Sigmoid colon (tissue), 7 donors: ENCODE data around the gene ADAMTS3. TPM values are rescaled to one million over a fixed set of nuclear protein-coding genes. Genes with fewer than 3 reads are reported as not detected.

ENCODE experiments used
- DNase-seq: peaks from one replicate; pipeline ENCODE4 v3.0.0-alpha.2; 2019
- H3K27ac ChIP-seq, 4 donors: fragments of 200-600 bp; sonication (generic); one replicate each; pipeline ENCODE4 v1.5.1; 2016 to 2019; ENCODE audit warnings: mild to moderate bottlenecking in 1 of 4
- H3K27me3 ChIP-seq, 3 donors: fragments of 200-600 bp; sonication (generic); one replicate each; pipeline ENCODE4 v1.5.1; 2019; ENCODE audit warnings: mild to moderate bottlenecking in 1 of 3
- H3K36me3 ChIP-seq, 4 donors: fragments of 200-600 bp; sonication (generic); one replicate each; pipeline ENCODE4 v1.5.1; 2016 to 2019
- H3K4me1 ChIP-seq, 4 donors: fragments of 200-600 bp; sonication (generic); one replicate each; pipeline ENCODE4 v1.5.1; 2017 to 2019
- H3K4me3 ChIP-seq, 4 donors: fragments of 200-600 bp; sonication (generic); one replicate each; pipeline ENCODE4 v1.5.1; 2017 to 2019; ENCODE audit warnings: mild to moderate bottlenecking in 2 of 4, moderate library complexity in 1 of 4
- H3K9me3 ChIP-seq, 4 donors: fragments of 200-600 bp in 3 of 4; sonication (generic) in 3 of 4; one replicate each; pipeline versions ENCODE4 v1.5.1 to v1.6.1; 2013 to 2019
- CTCF ChIP-seq, 4 experiments: fragments of 450-650 bp in 3 of 4; fragments of 200-600 bp in 1 of 4; IDR thresholded peaks; one replicate each; pipeline ENCODE4 v1.5.1; 2016 to 2019; ENCODE audit warnings: antibody characterized with exemption in 4 of 4, mild to moderate bottlenecking in 3 of 4, moderate library complexity in 2 of 4
- EP300 ChIP-seq, 4 donors: sonication (generic); formaldehyde crosslinking; IDR thresholded peaks; one replicate each; pipeline ENCODE4 v1.6.1; 2017; ENCODE audit warnings: antibody characterized with exemption in 4 of 4
- POLR2A ChIP-seq, 2 donors: fragments of 450-650 bp; IDR thresholded peaks; one replicate each; pipeline ENCODE4 v1.6.1; 2016; ENCODE audit warnings: antibody characterized with exemption in 2 of 2, mild to moderate bottlenecking in 2 of 2, moderate library complexity in 2 of 2
- POLR2AphosphoS5 ChIP-seq, 4 donors: sonication (generic); formaldehyde crosslinking; IDR thresholded peaks; one replicate each; pipeline ENCODE4 v1.6.1; 2017; ENCODE audit warnings: antibody characterized with exemption in 4 of 4
- WGBS, 2 donors: extraction: QIAGEN DNeasy Blood & Tissue Kit; methylation state at CpG; one replicate each; pipeline ENCODE4 v1.1.7; 2013; 5-methylcytosine and 5-hydroxymethylcytosine counted together
- intact Hi-C: fragments of 100-400 bp; cut with DNase I; formaldehyde crosslinking; loops from one replicate; pipeline ENCODE4 v1.15.1; 2023
- polyA plus RNA-seq, 3 donors: library from polyadenylated mRNA; stranded (reverse); fragments of 200-250 nt; gene quantifications; one replicate each; pipeline ENCODE4 v1.2.3, GENCODE V29; 2013
- total RNA-seq, 4 donors: library from RNA; depleted of rRNA; stranded (reverse); fragments of >200 nt; gene quantifications; one replicate each; pipeline ENCODE4 v1.1.0, GENCODE V29; 2016
- donor health status: healthy with polysubstance abuse.
- donor health status: Bipolar disorder and iron deficiency.
- donor health status: healthy.

Gene ADAMTS3
- total and polyA plus RNA-seq, 7 donors: 0.17 to 1.9 (median 1.1) TPM; not detected in 2

GRCh38 chr4:72374159-72374558, 194.9 kb downstream of the ADAMTS3 start:
- no peak for DNase-seq
- WGBS, 2 donors: 65 to 88% methylated on average over 1 of the region's 1 CpG
- TF ChIP-seq CTCF (IDR thresholded peaks at IDR 0.05): no peak
- TF ChIP-seq EP300 (IDR thresholded peaks at IDR 0.05): no peak
- TF ChIP-seq POLR2A (IDR thresholded peaks at IDR 0.05): no peak
- no peak for TF ChIP-seq POLR2AphosphoS5 (IDR thresholded peaks at IDR 0.05)

GRCh38 chr4:72366601-72367000, 202.4 kb downstream of the ADAMTS3 start:
- H3K9me3 ChIP-seq: no peaks in the 10 kb centered on the region
- no peaks in the 10 kb centered on the region for H3K36me3 ChIP-seq
- H3K4me3 ChIP-seq: no peak overlapping the region
- no peak for DNase-seq
- H3K4me1 ChIP-seq: no peaks in the 10 kb centered on the region
- intact Hi-C loops: no loop called here
- H3K27ac ChIP-seq: no peak overlapping the region
- H3K27me3 ChIP-seq: no peaks in the 10 kb centered on the region
- TF ChIP-seq POLR2AphosphoS5 (IDR thresholded peaks at IDR 0.05) (no peak), CTCF (IDR thresholded peaks at IDR 0.05) (no peak), EP300 (IDR thresholded peaks at IDR 0.05) (no peak), POLR2A (IDR thresholded peaks at IDR 0.05) (no peak)

More at GRCh38 chr4:72374159-72374558, 194.9 kb downstream of the ADAMTS3 start:
- no peak overlapping the region for H3K4me3 ChIP-seq
- peaks cover 0 to 17% (median 14%) of the 10 kb centered on the region in 4 donors for H3K4me1 ChIP-seq
- no peaks in the 10 kb centered on the region for H3K27me3 ChIP-seq
- H3K27ac ChIP-seq: peak overlapping the region; percentile 17 to 66 (median 52)
- H3K9me3 ChIP-seq: no peaks in the 10 kb centered on the region
- H3K36me3 ChIP-seq: no peaks in the 10 kb centered on the region
- intact Hi-C loops: no loop called here

DNA sequence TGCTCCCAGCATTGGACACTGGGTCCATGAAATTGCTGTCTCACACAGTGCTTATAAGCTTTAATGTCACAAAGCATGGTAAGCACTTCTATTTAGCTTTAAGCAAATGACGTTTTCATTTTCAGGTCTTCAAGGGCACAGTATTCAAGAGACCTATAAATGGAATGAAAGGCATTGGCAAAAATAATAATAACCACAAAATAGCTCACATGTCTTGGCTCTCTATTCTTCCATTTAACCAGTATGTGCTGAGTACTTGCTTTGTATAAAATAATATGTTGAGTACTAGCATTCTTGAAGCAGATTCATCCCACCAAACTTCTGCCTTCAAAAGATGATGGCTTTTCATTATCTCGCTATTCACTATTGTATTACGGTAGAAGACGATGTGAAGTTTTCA, 203.0 kb downstream of the ADAMTS3 start:
- Histone ChIP-seq H3K27me3 (no peaks in the 10 kb centered on the region), H3K27ac (no peak overlapping the region), H3K4me1 (no peaks in the 10 kb centered on the region), H3K9me3 (no peaks in the 10 kb centered on the region), H3K4me3 (no peak overlapping the region), H3K36me3 (no peaks in the 10 kb centered on the region)
- intact Hi-C loops: no loop called here
- WGBS, 2 donors: 92% methylated on average over 4 of the region's 4 CpGs
- TF ChIP-seq POLR2AphosphoS5 (IDR thresholded peaks at IDR 0.05): no peak
- TF ChIP-seq CTCF (IDR thresholded peaks at IDR 0.05): no peak
- TF ChIP-seq POLR2A (IDR thresholded peaks at IDR 0.05): no peak
- TF ChIP-seq EP300 (IDR thresholded peaks at IDR 0.05): no peak
- DNase-seq: no peak

GRCh38 chr4:72365016-72365415, 204.0 kb downstream of the ADAMTS3 start:
- Histone ChIP-seq H3K27ac (no peak overlapping the region), H3K27me3 (no peaks in the 10 kb centered on the region), H3K4me3 (no peak overlapping the region), H3K36me3 (no peaks in the 10 kb centered on the region), H3K4me1 (no peaks in the 10 kb centered on the region), H3K9me3 (no peaks in the 10 kb centered on the region)
- intact Hi-C loops: no loop called here
- 20 to 66% methylated on average over 1 of the region's 1 CpG for WGBS, 2 donors
- no peak for DNase-seq
- no peak for TF ChIP-seq POLR2AphosphoS5 (IDR thresholded peaks at IDR 0.05)

- Histone ChIP-seq H3K27me3 (no peaks in the 10 kb centered on the region), H3K27ac (no peak overlapping the region), H3K36me3 (no peaks in the 10 kb centered on the region), H3K4me3 (no peak overlapping the region), H3K4me1 (peaks cover 0 to 10% (median 3%) of the 10 kb centered on the region in 4 donors), H3K9me3 (no peaks in the 10 kb centered on the region)
- intact Hi-C loops: no loop called here
- no peak for DNase-seq
- TF ChIP-seq EP300 (IDR thresholded peaks at IDR 0.05): no peak
- no peak for TF ChIP-seq POLR2AphosphoS5 (IDR thresholded peaks at IDR 0.05)
- no peak for TF ChIP-seq CTCF (IDR thresholded peaks at IDR 0.05)
- no peak for TF ChIP-seq POLR2A (IDR thresholded peaks at IDR 0.05)
- WGBS, 2 donors: 58 to 74% methylated on average over 6 of the region's 6 CpGs
These were observed 208.9 kb downstream of the ADAMTS3 start for GRCh38 chr4:72360075-72360474.
